Stimulated activated CD4-positive, alpha-beta T cell treated with anti-CD3 and anti-CD28 coated beads, Interleukin-1b, Interleukin-23, amount 100 ng/mL, for 48 hours (primary cell): ENCODE data around the gene IL15RA.
"Not testable (repeated sequence)": the region's sequence is repeated elsewhere in the genome, so short reads cannot be mapped to it uniquely, and the experiment has no call there.

Experiments
- DNase-seq: peaks from one replicate; pipeline ENCODE4 v3.0.0-alpha.2; 2020

The IL15RA gene

GRCh38 chr10:6005856-6006395 is 28.6 kb upstream of the IL15RA start:
- no peak for DNase-seq

DNA sequence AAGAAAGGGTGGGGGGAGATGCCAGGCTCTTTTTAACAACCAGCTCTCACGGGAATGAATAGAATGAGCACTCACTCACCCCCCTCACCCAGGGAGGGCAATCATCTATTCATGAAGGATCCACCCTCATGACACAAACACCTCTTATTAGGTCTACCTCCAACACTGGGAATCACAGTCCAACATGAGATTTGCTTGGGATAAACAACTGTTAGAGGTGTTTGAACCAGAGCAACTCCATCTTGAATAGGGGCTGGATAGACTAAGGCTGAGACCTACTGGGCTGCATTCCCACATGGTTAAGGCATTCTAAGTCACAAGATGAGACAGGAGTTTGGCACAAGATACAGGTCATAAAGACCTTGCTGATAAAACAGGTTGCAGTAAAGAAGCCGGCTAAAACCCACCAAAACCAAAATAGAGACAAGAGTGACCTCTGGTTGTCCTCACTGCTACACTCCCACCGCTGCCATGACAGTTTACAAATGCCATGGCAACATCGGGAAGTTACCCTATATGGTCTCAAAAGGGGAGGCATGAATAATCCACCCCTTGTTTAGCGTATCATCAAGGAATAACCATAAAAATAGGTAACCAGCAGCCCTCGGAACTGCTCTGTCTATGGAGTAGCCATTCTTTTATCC is 27.9 kb upstream of the IL15RA start:
- DNase-seq: not testable (repeated sequence)

DNA sequence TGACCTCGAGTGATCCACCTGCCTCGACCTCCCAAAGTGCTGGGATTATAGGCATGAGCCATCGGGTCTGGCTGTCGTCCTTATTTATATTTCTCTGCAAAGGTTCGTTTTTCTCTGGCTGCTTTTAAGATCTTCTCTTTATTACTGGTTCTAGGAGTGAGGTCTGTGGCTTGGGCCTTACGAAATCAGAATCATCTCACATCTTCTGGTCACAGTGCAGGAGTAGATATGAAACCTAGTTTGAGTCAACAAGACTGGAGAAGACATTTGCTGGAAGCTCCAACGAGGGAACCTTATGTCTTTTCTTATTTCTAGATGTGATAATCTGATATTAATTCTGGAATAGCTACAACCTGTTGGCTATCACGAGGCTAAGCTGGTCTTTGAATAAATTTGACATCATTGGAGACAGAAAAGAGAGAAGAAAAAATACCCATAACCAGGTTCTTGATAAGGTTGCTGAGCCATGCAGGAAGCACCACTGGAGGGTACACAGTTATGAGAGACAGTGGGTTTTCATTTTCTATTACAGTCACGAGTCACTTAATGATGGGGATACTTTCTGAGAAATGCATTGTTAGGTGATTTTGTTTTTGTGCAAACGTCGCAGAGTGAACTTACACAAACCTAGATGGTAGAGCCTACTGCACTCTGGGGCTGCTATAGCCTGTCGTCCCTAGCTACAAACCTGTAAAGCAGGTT is 25.6 kb upstream of the IL15RA start:
- DNase-seq: no peak

- no peak for DNase-seq
Observed at GRCh38 chr10:5999440-6000165, 22.3 kb upstream of the IL15RA start.

- no peak for DNase-seq
Observed at GRCh38 chr10:5996696-5997095, 19.4 kb upstream of the IL15RA start.

DNA sequence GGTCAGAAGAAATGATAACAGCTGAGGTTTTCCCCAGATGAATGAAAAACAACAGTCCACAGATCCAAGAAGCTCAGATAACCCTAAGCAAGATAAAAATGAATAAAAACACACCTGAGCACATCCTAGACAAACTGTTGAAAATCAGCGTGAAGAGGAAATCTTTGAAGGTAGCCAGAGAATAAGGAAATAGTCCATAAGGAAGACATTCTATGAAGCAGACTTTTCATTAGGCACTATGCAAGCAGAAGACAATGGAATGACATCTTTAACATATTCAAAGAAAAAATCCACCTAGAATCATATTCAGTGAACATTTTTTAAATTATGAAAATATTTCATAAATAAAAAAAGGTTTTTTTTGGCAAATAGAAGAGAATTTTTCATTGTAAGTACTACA is 15.1 kb upstream of the IL15RA start:
- DNase-seq: no peak

GRCh38 chr10:5991708-5992107 is 14.4 kb upstream of the IL15RA start:
- DNase-seq: no peak

GRCh38 chr10:5989756-5990155 is 12.4 kb upstream of the IL15RA start:
- DNase-seq: no peak

GRCh38 chr10:5988336-5988920 is 11.1 kb upstream of the IL15RA start:
- DNase-seq: no peak

DNA sequence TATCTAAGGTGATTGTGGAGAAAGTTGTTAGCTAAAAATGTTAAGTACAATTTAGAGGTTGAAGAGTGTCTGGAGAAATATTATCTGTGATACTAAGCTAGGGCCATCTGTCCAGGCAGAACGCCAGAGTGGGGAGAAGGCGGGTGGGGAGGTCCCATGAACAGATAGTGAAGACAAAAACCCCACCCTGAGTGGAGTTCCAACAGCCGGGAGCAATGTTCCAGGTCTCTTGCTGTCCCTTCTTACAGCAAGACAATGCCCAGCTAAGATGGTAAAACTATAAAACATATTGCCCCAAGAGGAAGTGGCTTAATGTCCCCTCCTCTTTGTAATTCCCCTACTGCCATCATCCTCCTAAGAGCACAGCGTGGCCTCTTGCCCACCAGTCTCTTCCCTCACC is 10.4 kb upstream of the IL15RA start:
- DNase-seq: no peak

- no peak for DNase-seq
Observed at GRCh38 chr10:5985029-5985428, 7.7 kb upstream of the IL15RA start.

- no peak for DNase-seq
Observed at GRCh38 chr10:5983774-5984173, 6.4 kb upstream of the IL15RA start.

DNA sequence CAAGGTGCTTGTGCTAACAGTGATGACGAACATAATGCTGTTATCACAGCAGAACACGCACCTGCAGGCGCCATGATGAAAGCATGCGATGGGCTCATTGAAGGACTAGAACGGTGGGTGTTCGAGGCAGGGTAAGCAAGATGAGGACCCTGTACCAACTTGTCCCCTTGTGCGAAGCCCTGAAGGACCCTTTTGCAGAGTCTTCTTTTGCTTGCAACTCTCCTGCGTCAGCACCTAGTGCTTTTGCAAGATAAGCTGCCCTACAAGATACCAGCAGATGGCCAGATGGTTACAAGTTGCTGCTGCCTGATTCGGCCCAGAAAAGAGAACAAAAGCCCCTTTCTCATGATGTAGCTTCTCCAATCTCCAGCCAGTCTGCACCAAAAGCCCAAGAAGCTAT is 4.2 kb upstream of the IL15RA start:
- DNase-seq: no peak

DNA sequence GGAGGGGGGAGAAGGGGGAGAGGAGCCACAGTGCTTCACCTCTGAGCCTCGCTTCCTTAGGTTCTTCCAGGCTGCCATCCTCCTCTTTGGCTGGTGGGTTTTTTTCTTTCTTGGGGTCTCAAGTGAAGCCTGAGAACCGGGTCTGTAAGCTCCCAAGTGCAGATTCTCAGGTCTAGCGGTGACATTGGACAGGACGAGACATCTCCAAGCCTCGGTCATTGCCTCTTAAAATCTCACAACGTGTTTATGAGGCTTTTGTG is 817 bp upstream of the IL15RA start:
- no peak for DNase-seq

DNA sequence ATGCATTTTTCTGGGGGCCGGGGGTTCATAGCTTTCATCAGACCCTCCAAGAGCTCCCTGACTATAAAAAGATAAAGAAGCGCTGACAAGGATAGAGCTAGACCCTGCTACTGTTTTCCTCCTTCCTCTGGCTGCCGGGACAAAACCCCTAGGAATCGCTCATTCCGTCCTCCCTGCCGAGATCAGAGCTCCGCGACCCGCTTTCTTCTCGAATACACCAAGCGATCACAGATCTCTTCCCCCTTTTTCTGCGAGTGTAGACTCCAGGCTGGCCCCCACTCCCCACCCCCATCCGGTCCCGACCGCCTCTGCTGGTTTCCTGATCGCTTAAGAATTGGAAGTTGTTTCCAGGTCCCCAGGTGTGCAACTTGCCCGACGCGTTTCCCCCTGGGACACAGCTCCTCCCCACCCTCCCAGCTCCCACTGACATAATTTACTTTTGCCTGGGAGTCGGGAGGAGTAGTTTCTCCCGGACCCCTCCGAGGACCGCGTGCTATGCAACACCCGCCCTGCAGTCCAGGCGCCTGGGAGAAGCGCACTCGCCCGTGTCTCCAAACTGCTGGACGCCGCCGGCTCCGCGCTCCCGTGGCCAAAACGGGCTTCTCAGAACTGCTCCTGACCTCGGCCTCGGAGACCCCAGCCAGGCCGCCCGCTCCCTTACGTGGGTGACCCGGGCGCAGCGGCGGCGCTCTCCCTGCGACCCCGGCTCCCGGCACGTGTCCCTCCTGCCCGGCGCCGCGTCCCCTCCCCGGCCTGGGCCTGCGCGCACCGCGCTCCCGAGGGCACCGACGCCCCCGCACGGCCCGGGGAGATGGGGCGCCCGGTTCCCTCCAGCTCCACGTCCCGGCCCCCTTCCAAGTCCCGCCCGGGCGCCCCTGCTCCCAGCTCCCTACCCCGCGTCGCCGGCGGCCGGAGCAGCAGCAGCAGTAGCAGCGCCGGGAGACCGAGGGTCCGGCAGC is 552 bp downstream of the IL15RA start:
- DNase-seq: peak; percentile 48

DNA sequence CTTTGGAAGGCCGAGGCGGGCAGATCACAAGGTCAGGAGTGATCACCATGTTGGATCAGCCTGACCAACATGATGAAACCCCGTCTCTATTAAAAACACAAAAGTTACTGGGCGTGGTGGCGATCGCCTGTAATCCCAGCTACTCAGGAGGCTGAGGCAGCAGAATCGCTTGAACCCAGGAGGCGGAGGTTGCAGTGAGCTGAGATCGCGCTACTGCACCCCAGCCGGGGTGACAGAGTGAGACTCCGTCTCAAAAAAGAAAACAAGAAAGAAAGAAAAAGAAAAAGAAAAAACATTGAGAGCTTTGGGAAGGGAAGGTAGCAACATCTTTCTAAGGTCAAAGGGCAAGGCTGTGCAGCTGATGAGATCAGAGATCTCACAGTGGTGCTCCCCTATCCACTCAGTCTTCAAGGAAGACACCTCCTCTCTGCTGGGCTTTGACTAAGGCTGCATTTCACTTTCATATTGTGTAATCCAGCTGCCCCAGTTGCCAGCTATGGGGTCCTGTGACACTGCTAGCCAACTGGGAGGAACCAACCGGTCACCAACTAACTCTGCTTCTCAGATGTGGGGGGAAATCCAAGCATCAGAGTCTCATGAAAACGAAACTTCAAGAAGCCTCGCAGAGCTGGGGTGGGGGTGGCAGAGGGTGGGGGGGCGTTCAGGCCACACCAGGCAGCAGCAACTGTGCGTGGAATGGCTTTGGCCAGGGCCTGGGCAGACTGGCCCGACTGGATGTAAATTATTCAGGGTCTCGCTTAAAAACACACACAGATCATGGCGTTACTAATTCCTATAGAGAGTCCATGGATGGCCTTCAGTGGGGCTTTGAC is 1.5 kb downstream of the IL15RA start:
- DNase-seq: peak; percentile 80

DNA sequence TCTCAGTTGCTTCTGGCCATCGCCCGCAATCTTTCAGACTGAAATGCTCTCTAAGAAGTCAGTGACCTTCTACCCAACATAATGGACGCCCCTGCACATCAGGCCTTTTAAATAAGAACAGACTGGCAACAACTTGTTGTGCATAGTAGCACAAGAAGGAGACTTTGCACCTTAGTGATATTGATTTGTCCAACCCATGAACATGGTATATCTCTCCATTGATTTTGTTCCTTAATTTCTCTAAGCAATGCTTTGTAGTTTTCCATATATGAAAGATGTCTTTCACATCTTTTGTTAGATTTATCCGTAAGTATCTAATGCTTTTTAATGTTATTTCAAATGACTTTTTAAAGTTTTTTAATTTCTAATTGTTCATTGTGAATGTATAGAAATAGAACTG is 4.3 kb downstream of the IL15RA start:
- no peak for DNase-seq

DNA sequence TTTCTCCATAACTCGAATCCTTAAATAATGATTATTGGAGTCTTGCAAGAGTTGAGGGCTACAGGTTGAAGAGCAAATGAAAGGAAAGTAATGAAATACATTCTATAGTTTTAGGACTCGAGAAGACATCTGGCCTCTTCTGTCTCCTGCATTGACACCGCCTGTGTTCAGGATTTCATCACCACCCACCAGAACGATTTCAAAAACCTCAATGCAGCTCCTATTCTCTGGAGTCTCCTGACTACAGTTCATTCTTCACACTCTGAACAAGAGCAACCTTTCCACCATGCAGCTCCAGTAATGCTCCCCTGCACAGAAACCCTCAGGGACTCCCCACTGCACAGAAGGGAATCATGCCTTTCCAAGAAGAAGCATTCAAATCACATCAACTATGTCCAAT is 5.5 kb downstream of the IL15RA start:
- DNase-seq: no peak

GRCh38 chr10:5971315-5971832 is 6.0 kb downstream of the IL15RA start:
- peak; percentile 22 for DNase-seq

DNA sequence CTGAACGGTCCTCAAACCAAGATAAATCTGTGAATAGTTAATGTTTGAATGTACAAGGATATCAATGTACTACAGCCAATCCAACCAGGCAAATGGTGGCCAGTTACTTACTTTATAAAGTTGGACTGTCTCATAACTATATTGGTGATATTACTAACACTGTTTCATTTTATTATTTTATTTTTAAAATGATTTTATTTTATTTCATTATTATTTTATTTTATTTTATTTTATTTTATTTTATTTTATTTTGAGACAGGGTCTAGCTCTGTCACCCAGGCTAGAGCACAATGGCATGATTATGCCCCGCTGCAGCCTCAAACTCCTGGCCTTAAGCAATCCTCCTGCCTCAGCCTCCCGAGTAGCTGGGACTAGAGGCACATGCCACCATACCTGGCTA is 6.8 kb downstream of the IL15RA start:
- DNase-seq: no peak

GRCh38 chr10:5970066-5970465 is 7.3 kb downstream of the IL15RA start:
- no peak for DNase-seq
